Astrocyte (in vitro differentiated cells and primary cell): Measurements from ENCODE around the gene CORIN. TPM values are rescaled to one million over a fixed set of nuclear protein-coding genes. Genes with fewer than 3 reads are reported as not detected.

Experiments
- DNase-seq: peaks from one replicate; pipeline ENCODE4 v3.0.0-alpha.2; 2010; ENCODE audit warnings: low read depth
- FAIRE-seq: peaks from 2 replicates; lab custom pipeline; 2011; peaks lifted over from hg19 to GRCh38; lab: Jason Lieb, UNC
- H2AFZ ChIP-seq: 2 replicates; pipeline ENCODE4 v1.6.0; 2012; ENCODE audit warnings: low read depth, low read length, inconsistent platforms
- H3K27ac ChIP-seq: 2 replicates; pipeline ENCODE4 v1.5.1; 2011; ENCODE audit warnings: low read depth, low read length, inconsistent platforms
- H3K27me3 ChIP-seq: 2 replicates; pipeline ENCODE4 v1.6.0; 2011; ENCODE audit warnings: low read length, inconsistent platforms; ENCODE audit not compliant: insufficient read depth
- H3K36me3 ChIP-seq: 2 replicates; pipeline ENCODE4 v1.5.1; 2011; ENCODE audit warnings: low read length, inconsistent platforms; ENCODE audit not compliant: insufficient read depth
- H3K4me1 ChIP-seq: 2 replicates; pipeline ENCODE4 v1.5.1; 2011; ENCODE audit warnings: low read length, inconsistent platforms; ENCODE audit not compliant: insufficient read depth
- H3K4me2 ChIP-seq: 2 replicates; pipeline ENCODE4 v1.6.0; 2012; ENCODE audit warnings: low read length, inconsistent platforms
- H3K4me3 ChIP-seq: 2 replicates; pipeline ENCODE4 v1.5.1; 2011; ENCODE audit warnings: low read depth, mild to moderate bottlenecking, low read length, inconsistent platforms; ENCODE audit not compliant: insufficient read depth
- H3K79me2 ChIP-seq: 2 replicates; pipeline ENCODE4 v1.6.0; 2012; ENCODE audit warnings: mild to moderate bottlenecking, low read length, inconsistent platforms; ENCODE audit not compliant: insufficient read depth
- H3K9ac ChIP-seq: 2 replicates; pipeline ENCODE4 v1.6.0; 2012; ENCODE audit warnings: mild to moderate bottlenecking, low read length, inconsistent platforms
- H3K9me3 ChIP-seq: 2 replicates; pipeline ENCODE4 v1.5.1; 2012; ENCODE audit warnings: low read depth, mild to moderate bottlenecking, low read length, inconsistent platforms; ENCODE audit not compliant: insufficient read depth
- H4K20me1 ChIP-seq: 2 replicates; pipeline ENCODE4 v1.6.0; 2012; ENCODE audit warnings: low read length, inconsistent platforms; ENCODE audit not compliant: insufficient read depth
- H3K27ac Mint-ChIP-seq: one replicate; pipeline ENCODE4 v1.8.0; 2021; ENCODE audit warnings: mild to moderate bottlenecking, mixed read lengths; ENCODE audit not compliant: unreplicated experiment
- H3K27me3 Mint-ChIP-seq: one replicate; pipeline ENCODE4 v1.8.0; 2021; ENCODE audit warnings: low read depth, mixed read lengths; ENCODE audit not compliant: unreplicated experiment
- H3K36me3 Mint-ChIP-seq: one replicate; pipeline ENCODE4 v1.8.0; 2021; ENCODE audit warnings: low read depth, mixed read lengths; ENCODE audit not compliant: unreplicated experiment
- H3K4me1 Mint-ChIP-seq: one replicate; pipeline ENCODE4 v1.8.0; 2021; ENCODE audit warnings: low read depth, mixed read lengths; ENCODE audit not compliant: unreplicated experiment
- H3K4me3 Mint-ChIP-seq: one replicate; pipeline ENCODE4 v1.8.0; 2021; ENCODE audit warnings: mild to moderate bottlenecking, moderate library complexity, mixed read lengths; ENCODE audit not compliant: unreplicated experiment
- H3K9me3 Mint-ChIP-seq: one replicate; pipeline ENCODE4 v1.8.0; 2021; ENCODE audit warnings: mild to moderate bottlenecking, mixed read lengths; ENCODE audit not compliant: unreplicated experiment
- CTCF ChIP-seq: IDR thresholded peaks from 2 replicates; pipeline ENCODE4 v1.5.1; 2011; ENCODE audit warnings: low read depth, mild to moderate bottlenecking, inconsistent platforms, low read length, moderate library complexity; ENCODE audit not compliant: insufficient read depth
- EZH2 ChIP-seq: IDR thresholded peaks from 2 replicates; pipeline ENCODE4 v1.6.1; 2012; ENCODE audit warnings: mild to moderate bottlenecking, low read length, inconsistent platforms; ENCODE audit not compliant: insufficient read depth
- total RNA-seq: library from RNA; stranded (reverse); gene quantifications from 2 replicates; pipeline ENCODE4 v1.2.1, GENCODE V29; 2021

The CORIN gene
- total RNA-seq, 1 donor from 2014 or later = 0.20 TPM

DNA sequence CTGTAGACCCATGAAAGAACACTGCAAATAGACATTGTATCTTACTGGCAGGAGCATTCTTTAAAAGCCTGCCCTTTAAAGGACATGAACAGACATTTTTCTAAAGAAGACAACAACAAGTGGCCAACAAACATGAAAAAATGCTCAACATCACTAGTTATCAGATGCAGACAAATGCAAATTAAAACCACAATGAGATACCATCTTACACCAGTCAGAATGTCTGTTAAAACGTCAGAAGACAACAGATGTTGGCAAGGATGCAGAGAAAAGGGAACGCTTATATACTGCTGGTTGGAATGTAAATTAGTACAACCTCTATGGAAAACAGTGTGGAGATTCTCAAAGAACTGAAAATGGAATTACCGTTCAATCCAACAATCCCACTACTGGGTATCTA, 275.6 kb downstream of the CORIN start:
- DNase-seq = peak; percentile 56
- H3K79me2 ChIP-seq = no peaks in the 10 kb centered on the region
- Mint-ChIP-seq H3K4me3 (no peak overlapping the region), H3K9me3 (no peaks in the 10 kb centered on the region), H3K27ac (no peak overlapping the region), H3K4me1 (peaks cover 15% of the 10 kb centered on the region), H3K27me3 (no peaks in the 10 kb centered on the region), H3K36me3 (peaks cover 19% of the 10 kb centered on the region)
- H2AFZ ChIP-seq = no peak overlapping the region
- no peaks in the 10 kb centered on the region for H3K9me3 ChIP-seq
- peak; percentile 47 for FAIRE-seq
- peaks cover 10% of the 10 kb centered on the region for H3K4me1 ChIP-seq
- H3K4me2 ChIP-seq = no peak overlapping the region
- H3K36me3 ChIP-seq = peaks cover 32% of the 10 kb centered on the region
- H3K4me3 ChIP-seq = no peak overlapping the region
- no peaks in the 10 kb centered on the region for H4K20me1 ChIP-seq
- H3K27me3 ChIP-seq = no peaks in the 10 kb centered on the region
- TF ChIP-seq EZH2 = no peak
- TF ChIP-seq CTCF = no peak
- H3K27ac ChIP-seq = no peak overlapping the region
- no peak overlapping the region for H3K9ac ChIP-seq

DNA sequence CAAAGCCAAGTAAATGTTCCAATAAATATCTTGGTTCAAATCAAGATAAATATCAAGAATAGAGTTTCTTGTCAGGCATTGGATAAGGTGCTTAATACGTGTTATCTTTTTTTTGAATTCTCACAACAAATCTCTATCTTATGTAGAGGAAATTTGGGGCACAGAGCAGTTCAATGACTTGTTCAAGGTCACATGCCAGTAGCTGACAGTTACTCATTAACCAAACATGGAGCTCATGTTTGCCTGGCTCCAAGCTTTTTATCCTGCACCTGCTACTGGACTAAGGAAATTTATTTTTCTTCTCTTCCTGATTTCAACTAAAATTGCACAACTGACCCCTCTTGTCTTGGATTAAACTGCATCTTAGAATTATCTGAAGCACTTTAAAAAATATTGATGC, 276.5 kb downstream of the CORIN start:
- no peak overlapping the region for H3K27ac ChIP-seq
- TF ChIP-seq EZH2 (no peak), CTCF (no peak)
- DNase-seq (no peak), FAIRE-seq (no peak)
- H3K27ac Mint-ChIP-seq = no peak overlapping the region
- H3K79me2 ChIP-seq = no peaks in the 10 kb centered on the region
- H3K4me2 ChIP-seq = no peak overlapping the region
- peaks cover 15% of the 10 kb centered on the region for H3K4me1 Mint-ChIP-seq
- peaks cover 10% of the 10 kb centered on the region for H3K4me1 ChIP-seq
- H3K27me3 ChIP-seq = no peaks in the 10 kb centered on the region
- H3K36me3 ChIP-seq = peaks cover 32% of the 10 kb centered on the region
- no peaks in the 10 kb centered on the region for H3K9me3 Mint-ChIP-seq
- H3K4me3 Mint-ChIP-seq = no peak overlapping the region
- H3K4me3 ChIP-seq = no peak overlapping the region
- no peak overlapping the region for H3K9ac ChIP-seq
- H4K20me1 ChIP-seq = no peaks in the 10 kb centered on the region
- no peaks in the 10 kb centered on the region for H3K9me3 ChIP-seq
- H2AFZ ChIP-seq = no peak overlapping the region
- peaks cover 19% of the 10 kb centered on the region for H3K36me3 Mint-ChIP-seq
- no peaks in the 10 kb centered on the region for H3K27me3 Mint-ChIP-seq

- Histone ChIP-seq H3K9ac (no peak overlapping the region), H3K79me2 (no peaks in the 10 kb centered on the region), H3K36me3 (peaks cover 32% of the 10 kb centered on the region), H3K27ac (no peak overlapping the region), H3K4me1 (peaks cover 10% of the 10 kb centered on the region), H3K4me3 (no peak overlapping the region), H3K9me3 (no peaks in the 10 kb centered on the region), H4K20me1 (no peaks in the 10 kb centered on the region), H3K27me3 (no peaks in the 10 kb centered on the region), H3K4me2 (no peak overlapping the region), H2AFZ (no peak overlapping the region)
- Mint-ChIP-seq H3K4me1 (peaks cover 11% of the 10 kb centered on the region), H3K36me3 (peaks cover 19% of the 10 kb centered on the region), H3K27ac (no peak overlapping the region), H3K9me3 (no peaks in the 10 kb centered on the region), H3K27me3 (no peaks in the 10 kb centered on the region), H3K4me3 (no peak overlapping the region)
- DNase-seq (peak; percentile 32), FAIRE-seq (no peak)
- TF ChIP-seq CTCF (no peak), EZH2 (no peak)
Observed at GRCh38 chr4:47560682-47561081, 277.2 kb downstream of the CORIN start.
